ENCODE measurements around the gene CDC42BPB.

- TF ChIP-seq EZH2 (IDR thresholded peaks at IDR 0.05; ENCODE audit: insufficient read depth, poor library complexity, severe bottlenecking) (no peak), EZH2phosphoT487 (IDR thresholded peaks at IDR 0.05; ENCODE audit: insufficient read depth, low read depth) (no peak)
Measured at GRCh38 chr14:102925646-102926045, 131.7 kb downstream of the CDC42BPB start.

Measured in GM23248 (cell line).